Measurements from ENCODE around the gene ACTG2. TPM values are rescaled to one million over a fixed set of nuclear protein-coding genes. Genes with fewer than 3 reads are reported as not detected.

Gene ACTG2
- total and polyA plus RNA-seq, 8 donors = 29.8 to 156 (median 58.3) TPM

DNA sequence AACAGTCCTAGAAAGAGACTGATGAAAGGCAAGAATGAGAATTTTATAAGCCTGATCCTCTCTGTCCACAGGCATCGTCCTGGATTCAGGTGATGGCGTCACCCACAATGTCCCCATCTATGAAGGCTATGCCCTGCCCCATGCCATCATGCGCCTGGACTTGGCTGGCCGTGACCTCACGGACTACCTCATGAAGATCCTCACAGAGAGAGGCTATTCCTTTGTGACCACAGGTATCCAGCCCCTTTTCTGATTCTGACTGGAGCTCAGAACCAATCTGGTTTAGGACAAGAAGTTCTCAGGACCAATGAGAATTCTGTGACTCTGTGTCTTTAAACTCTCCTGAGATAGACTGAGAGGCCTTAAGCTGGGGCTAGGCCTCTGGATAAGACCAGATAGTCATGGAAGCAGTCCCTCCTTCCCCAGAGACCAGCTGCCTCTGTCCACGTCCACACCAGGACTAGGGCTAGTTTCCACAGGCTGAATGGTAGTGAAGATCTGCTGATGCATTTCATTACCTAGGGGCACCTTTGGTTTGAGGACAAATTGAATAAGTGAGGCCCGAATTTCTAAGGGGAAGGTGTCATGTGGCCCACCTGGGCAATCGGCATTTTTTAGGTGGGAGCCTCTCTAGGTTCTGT is 20.7 kb downstream of the ACTG2 start:
- no peaks in the 10 kb centered on the region for H3K4me1 ChIP-seq
- no peaks in the 10 kb centered on the region for H3K27me3 ChIP-seq
- ATAC-seq (no peak), DNase-seq (no peak)
- H3K27ac ChIP-seq = no peak overlapping the region
- TF ChIP-seq, protein P1, sequence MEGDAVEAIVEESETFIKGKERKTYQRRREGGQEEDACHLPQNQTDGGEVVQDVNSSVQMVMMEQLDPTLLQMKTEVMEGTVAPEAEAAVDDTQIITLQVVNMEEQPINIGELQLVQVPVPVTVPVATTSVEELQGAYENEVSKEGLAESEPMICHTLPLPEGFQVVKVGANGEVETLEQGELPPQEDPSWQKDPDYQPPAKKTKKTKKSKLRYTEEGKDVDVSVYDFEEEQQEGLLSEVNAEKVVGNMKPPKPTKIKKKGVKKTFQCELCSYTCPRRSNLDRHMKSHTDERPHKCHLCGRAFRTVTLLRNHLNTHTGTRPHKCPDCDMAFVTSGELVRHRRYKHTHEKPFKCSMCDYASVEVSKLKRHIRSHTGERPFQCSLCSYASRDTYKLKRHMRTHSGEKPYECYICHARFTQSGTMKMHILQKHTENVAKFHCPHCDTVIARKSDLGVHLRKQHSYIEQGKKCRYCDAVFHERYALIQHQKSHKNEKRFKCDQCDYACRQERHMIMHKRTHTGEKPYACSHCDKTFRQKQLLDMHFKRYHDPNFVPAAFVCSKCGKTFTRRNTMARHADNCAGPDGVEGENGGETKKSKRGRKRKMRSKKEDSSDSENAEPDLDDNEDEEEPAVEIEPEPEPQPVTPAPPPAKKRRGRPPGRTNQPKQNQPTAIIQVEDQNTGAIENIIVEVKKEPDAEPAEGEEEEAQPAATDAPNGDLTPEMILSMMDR (IDR thresholded peaks at IDR 0.05) = no peak
- H3K9me3 ChIP-seq = no peaks in the 10 kb centered on the region
- intact Hi-C loops (cut with DNase I) = no loop called here
- no peak overlapping the region for H3K4me3 ChIP-seq
- H3K36me3 ChIP-seq = no peaks in the 10 kb centered on the region

DNA sequence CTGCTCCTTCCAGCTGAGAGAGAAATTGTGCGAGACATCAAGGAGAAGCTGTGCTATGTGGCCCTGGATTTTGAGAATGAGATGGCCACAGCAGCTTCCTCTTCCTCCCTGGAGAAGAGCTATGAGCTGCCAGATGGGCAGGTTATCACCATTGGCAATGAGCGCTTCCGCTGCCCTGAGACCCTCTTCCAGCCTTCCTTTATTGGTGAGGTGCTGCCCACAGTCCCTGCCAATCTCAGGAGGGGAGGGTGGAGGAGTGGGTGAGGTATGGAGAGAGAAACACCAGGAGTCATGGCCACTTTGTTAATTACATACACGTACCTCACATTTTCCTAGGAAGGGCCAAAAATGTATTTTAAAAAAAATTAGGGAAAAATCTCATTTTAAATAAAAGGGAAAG is 21.9 kb downstream of the ACTG2 start:
- ATAC-seq (no peak), DNase-seq (no peak)
- TF ChIP-seq, protein P1 (IDR thresholded peaks at IDR 0.05) = no peak
- Histone ChIP-seq H3K4me3 (no peak overlapping the region), H3K9me3 (no peaks in the 10 kb centered on the region), H3K27me3 (no peaks in the 10 kb centered on the region), H3K4me1 (no peaks in the 10 kb centered on the region), H3K36me3 (no peaks in the 10 kb centered on the region), H3K27ac (no peak overlapping the region)
- intact Hi-C loops (cut with DNase I) = no loop called here

DNA sequence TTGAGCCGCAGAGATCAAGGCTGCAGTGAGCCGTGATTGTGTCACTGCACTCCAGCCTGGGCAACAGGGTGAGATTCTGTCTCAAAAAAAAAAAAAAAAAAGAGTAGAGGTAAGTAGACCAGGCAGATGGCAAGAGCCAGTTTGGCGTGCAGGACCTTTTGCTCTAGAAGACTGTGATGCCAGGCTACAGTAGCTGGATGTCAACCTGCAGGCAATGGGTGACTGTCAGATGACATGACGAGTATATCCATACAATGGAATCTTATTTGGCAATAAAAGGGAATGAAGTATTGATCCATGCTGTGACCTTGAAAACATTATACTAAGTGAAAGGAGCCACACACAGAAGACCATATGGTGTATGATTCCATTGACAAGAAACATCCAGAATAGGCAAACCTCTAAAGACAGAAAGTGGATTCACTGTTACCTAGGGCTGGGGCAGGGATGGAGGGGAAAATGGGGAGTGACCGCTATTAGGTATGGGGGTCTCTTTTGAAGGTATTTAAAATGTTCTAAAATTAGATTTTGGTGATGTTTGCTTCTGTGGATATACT is 22.7 kb downstream of the ACTG2 start:
- TF ChIP-seq, protein P1 (IDR thresholded peaks at IDR 0.05) = no peak

DNA sequence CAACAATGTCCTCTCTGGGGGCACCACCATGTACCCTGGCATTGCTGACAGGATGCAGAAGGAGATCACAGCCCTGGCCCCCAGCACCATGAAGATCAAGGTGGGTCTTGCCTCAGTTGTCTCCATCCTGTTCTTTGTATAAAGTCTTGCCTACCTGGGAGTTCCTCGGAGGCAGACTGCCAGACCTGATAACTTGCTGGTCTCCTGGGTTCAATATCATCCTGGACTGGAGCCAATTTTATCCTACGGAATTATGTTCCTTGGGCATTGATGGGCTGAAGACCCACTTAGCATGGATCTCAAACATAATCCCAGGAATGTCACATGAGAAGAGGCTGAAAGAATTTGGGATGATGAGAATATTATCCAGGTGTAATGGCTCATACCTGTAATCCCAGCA is 23.9 kb downstream of the ACTG2 start:
- Histone ChIP-seq H3K4me1 (no peaks in the 10 kb centered on the region), H3K27me3 (peaks cover 0 to 9% of the 10 kb centered on the region in 2 donors), H3K9me3 (no peaks in the 10 kb centered on the region), H3K27ac (no peak overlapping the region), H3K36me3 (no peaks in the 10 kb centered on the region), H3K4me3 (no peak overlapping the region)
- DNase-seq (no peak), ATAC-seq (no peak)
- TF ChIP-seq, protein P1 (IDR thresholded peaks at IDR 0.05) = no peak
- intact Hi-C loops (cut with DNase I) = no loop called here

More for the DNA sequence above, 22.7 kb downstream of the ACTG2 start:
- H3K27me3 ChIP-seq = no peaks in the 10 kb centered on the region
- ATAC-seq = no peak
- no peak for DNase-seq
- no peak overlapping the region for H3K27ac ChIP-seq
- no peaks in the 10 kb centered on the region for H3K9me3 ChIP-seq
- intact Hi-C loops (cut with DNase I) = no loop called here
- H3K4me3 ChIP-seq = no peak overlapping the region
- H3K36me3 ChIP-seq = no peaks in the 10 kb centered on the region
- H3K4me1 ChIP-seq = no peaks in the 10 kb centered on the region

DNA sequence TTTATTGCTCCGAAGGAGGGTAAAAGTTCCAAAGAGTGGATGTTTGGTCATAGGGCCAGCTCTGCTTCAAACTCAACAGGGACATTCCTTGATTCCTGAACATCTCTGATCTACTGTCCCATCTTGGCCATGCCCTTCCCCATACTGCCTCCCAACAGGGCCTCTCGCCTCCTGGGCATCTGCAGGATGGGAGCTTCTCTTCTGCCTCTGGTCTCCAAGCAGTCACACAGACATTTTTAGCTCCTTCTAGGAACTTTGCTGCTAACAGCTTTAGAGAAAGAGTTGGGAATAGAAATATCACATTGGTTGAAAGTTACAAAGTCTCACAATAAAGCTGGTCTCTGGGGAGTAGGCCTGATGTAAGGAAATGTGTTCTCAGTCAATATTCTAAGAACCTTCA is 24.5 kb downstream of the ACTG2 start:
- Histone ChIP-seq H3K4me3 (no peak overlapping the region), H3K27me3 (peaks cover 0 to 9% of the 10 kb centered on the region in 2 donors), H3K36me3 (no peaks in the 10 kb centered on the region), H3K27ac (no peak overlapping the region), H3K4me1 (no peaks in the 10 kb centered on the region), H3K9me3 (no peaks in the 10 kb centered on the region)
- intact Hi-C loops (cut with DNase I) = no loop called here
- TF ChIP-seq, protein P1 (IDR thresholded peaks at IDR 0.05) = no peak
- ATAC-seq (no peak), DNase-seq (no peak)

Measured in left lung (tissue), 10 donors.